HG03025 (cell line): ENCODE data around the gene GIMAP1.

ENCODE experiments used
- ATAC-seq: cut with Tn5 transposase; IDR thresholded peaks from one replicate; pipeline ENCODE4 v1.9.1; 2021; ENCODE audit warnings: mild to moderate bottlenecking, moderate library complexity; ENCODE audit not compliant: unreplicated experiment, low FRiP score

The GIMAP1 gene

DNA sequence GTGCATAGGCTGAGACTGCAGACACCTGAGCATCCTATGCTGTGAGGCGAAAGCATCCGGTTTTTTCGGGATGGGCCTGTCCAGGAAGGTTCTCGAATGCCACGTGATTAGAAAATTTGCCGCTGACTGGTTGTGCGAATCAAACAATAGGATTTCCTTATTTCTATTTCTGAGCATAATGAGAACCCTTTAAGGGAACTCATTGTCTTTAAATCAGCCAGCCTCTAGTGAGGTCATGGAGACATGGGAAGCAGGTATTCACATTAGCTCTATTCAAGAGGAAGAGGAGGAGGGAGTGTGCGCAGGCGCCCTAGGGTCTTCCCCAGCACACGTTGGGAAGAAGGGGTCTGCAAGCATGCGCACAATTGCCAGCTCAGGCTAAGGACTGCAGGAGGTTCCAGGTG is 5.6 kb downstream of the GIMAP1 start:
- no peak for ATAC-seq

DNA sequence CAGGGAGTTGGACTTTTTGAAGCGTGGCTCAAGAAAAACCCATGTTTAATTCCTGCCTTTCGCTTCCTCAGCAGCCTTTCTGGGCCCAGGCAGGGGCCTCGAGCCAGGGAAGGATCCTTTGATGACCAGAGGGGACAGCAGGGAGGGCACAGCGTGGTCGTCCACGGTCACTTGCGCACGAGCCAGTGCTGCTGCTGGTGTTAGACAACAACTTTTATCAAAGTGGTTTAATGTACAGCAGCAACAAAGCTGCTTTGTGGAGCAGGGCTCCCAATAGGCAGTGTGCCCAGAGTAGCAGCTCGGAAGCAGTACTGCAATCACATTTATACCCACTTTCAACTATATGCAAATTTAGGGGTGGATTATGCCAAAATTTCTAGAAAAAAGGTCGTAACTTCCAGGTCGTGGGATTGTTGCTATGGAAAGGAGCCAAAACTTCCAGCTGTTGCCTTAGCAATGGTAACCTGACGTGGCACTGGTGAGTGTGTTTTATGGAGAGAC is 6.1 kb downstream of the GIMAP1 start:
- ATAC-seq = no peak

DNA sequence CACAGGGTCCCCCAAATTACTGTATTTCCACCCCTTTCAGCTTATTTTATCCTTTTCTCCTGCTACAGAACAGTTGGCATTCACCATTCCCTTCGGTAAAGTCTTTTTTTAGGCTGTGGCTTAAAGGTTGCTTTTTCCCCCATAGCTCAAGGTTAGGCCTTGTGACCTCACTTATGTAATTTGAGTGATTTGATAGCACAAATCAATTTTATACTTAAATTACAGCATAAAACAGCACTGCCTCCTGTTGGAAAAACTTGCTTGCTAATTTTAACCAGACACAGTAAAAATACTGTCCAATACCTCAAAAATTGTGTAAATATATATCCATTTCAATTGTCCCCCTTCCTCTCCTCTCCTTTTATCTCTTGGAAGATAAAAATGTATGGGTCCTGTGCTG is 7.1 kb downstream of the GIMAP1 start:
- ATAC-seq = no peak

- no peak for ATAC-seq
Measured at GRCh38 chr7:150727381-150727780, 11.0 kb downstream of the GIMAP1 start.

GRCh38 chr7:150728011-150728410 is 11.6 kb downstream of the GIMAP1 start:
- ATAC-seq = no peak

DNA sequence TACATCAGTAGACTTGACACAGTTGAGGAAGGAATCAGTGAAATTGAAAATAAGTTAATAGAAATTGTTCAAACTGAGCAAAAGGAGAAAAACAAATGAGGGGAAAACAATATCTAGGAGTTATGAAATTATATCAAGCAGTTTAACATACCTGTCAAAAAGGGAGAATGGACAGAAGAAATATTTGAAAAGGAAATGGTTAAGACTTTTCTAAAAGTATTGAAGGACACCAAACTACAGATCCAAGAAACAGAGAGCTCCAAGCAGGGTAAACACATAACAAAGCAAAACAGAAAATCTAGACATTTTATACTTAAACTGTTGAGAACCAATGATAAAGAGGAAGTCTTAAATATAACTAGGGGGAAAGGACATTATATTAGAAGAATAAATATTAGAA is 12.2 kb downstream of the GIMAP1 start:
- ATAC-seq = no peak

- no peak for ATAC-seq
Measured at GRCh38 chr7:150731916-150732315, 15.5 kb downstream of the GIMAP1 start.

DNA sequence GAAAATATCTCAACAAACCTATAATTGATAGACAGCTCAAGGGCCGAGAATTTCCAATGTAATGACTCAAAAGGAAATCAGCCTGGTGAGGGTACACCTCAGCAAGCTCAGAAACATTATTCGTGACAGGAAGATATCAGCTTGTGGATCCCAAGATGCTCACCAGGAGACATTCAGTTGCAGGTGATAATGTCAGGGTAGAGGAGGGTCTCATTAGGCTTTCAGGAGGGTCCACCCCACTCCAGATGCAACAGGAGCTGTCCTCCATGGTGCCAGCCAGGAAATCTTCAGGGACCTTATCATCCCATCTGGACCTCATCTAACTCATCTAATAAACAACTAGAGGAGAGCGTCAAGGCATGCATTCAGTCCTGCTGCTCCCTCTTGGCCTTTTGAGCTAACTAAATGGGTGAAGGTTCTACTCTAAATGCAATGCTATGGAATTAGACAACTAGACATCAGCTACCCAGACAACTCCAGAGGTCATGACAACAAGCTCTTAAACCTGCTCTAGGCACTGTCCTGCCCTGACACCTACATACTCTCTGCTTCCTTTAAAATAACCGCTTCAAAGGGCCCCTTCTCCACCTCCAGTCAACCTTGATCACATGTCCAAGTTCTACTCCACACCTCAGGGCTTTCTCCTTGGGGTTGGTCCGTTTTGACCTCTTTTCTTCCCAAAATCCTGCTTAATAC is 16.5 kb downstream of the GIMAP1 start:
- no peak for ATAC-seq

DNA sequence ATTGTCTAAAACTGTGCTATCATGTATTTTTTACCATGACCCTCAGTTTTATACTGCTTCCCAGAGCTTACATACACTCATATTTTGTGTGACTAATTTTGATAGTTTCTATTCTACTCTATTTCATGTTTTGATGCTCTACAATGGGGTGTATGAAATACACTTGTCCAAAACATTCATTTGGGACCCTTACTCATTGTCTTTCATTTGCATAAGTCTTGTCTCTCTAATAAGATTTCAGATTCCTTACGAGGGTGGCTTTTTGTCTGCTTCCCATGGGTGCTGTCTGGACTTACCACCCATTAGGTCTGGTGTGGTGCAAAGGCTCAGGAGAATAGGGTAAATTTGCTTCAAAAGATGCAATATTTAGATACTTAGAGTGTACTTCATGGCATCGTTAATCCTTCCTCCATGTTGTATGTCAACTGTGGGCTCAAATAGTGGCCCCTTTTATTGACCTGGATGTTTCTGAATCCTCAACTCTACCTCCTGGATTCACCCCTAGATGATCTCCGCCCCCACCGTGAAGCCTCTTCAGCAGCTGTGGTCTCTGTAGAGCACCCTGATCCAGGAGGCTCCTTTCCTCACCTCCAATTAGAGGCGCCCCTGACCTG is 17.2 kb downstream of the GIMAP1 start:
- no peak for ATAC-seq

GRCh38 chr7:150734254-150734653 is 17.8 kb downstream of the GIMAP1 start:
- ATAC-seq = no peak

GRCh38 chr7:150735596-150736358 is 19.4 kb downstream of the GIMAP1 start:
- no peak for ATAC-seq

GRCh38 chr7:150736864-150737263 is 20.5 kb downstream of the GIMAP1 start:
- ATAC-seq = no peak

DNA sequence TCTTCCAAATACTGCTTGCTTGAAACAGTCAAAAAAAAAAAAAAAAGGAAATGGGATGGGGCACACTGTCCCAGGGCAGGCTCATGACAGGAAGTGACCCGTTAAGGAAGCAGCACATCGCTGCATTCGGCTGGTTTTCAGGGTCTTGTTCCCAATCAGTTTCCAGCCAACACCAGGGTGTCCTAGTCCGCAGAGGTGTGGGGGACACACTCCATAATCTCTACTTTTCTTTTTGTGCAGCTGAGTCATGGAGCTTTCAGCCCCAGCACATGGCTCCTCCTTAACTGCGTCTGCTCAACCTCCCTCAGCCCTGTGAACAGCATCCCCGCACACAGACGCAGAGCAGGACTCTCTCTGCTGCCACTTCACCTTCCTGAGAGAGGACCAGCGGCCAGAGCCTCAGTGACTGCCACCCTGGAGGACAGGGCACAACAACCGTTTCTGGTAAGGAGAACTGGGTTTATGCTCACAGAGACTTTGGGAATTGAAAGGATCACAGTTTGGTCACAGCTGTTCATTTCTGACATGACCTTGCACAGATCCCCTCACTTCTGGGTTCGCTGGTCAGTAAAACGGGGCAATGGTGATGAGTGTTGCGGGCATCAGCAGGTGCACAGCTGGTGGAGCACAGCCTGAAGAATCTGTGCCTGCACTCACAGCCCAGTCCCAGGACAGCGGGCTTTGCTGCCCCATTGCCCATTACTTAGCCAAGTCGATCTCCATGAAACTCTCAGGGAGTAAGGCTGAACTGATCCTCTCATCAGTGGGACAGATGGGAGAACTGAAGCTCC is 21.0 kb downstream of the GIMAP1 start, which contains the start of gene GIMAP5:
GIMAP5 (plus strand) TSS at position 154 of the 791 bp plus-strand sequence. CDS start 3,467 bp downstream, outside the sequence.
- ATAC-seq = no peak

- no peak for ATAC-seq
Measured at GRCh38 chr7:150738092-150738491, 21.7 kb downstream of the GIMAP1 start.

GRCh38 chr7:150738591-150739001 is 22.2 kb downstream of the GIMAP1 start:
- ATAC-seq = no peak

DNA sequence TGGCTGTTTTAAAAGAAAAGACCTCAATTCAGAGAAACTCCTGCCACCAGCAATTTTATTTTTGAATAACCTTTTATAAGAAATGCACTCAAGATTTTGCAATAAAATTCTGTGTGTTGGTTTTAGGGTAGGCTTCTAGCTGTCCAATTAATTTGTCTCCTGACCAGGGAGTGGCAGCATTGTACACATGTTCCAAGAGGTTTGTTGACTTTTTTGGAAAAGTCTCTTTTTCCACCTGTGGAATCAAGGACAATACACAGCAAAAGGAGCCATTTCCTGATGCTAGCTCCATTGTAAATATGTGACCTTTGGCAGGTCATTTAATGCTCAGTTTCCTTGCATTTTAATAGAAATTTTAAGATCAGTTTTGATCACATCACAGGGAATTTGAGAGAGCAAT is 22.6 kb downstream of the GIMAP1 start:
- ATAC-seq = no peak

DNA sequence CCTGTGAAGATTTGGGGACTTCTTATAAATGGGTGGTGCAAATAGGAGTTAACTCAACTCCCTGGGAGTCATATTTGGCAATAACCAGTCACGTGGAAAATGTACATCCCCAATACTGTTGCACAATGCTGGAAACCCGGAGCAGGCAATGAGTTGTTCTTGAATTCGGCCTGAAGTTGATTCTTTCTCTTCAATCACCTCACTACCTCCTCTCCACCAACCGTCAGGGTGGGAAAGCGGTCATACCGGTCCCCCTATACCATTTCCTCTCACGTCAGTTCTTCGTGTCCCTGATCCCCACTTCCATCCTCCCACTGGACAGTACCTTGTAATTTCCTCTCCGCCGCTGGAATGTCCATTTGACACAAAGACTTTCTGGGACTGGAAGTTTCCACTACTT is 23.6 kb downstream of the GIMAP1 start:
- ATAC-seq = no peak

DNA sequence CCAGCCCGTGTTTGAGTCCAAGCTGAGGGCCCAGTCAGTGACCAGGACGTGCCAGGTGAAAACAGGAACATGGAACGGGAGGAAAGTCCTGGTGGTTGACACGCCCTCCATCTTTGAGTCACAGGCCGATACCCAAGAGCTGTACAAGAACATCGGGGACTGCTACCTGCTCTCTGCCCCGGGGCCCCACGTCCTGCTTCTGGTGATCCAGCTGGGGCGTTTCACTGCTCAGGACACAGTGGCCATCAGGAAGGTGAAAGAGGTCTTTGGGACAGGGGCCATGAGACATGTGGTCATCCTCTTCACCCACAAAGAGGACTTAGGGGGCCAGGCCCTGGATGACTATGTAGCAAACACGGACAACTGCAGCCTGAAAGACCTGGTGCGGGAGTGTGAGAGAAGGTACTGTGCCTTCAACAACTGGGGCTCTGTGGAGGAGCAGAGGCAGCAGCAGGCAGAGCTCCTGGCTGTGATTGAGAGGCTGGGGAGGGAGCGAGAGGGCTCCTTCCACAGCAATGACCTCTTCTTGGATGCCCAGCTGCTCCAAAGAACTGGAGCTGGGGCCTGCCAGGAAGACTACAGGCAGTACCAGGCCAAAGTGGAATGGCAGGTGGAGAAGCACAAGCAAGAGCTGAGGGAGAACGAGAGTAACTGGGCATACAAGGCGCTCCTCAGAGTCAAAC is 26.0 kb downstream of the GIMAP1 start:
- no peak for ATAC-seq

DNA sequence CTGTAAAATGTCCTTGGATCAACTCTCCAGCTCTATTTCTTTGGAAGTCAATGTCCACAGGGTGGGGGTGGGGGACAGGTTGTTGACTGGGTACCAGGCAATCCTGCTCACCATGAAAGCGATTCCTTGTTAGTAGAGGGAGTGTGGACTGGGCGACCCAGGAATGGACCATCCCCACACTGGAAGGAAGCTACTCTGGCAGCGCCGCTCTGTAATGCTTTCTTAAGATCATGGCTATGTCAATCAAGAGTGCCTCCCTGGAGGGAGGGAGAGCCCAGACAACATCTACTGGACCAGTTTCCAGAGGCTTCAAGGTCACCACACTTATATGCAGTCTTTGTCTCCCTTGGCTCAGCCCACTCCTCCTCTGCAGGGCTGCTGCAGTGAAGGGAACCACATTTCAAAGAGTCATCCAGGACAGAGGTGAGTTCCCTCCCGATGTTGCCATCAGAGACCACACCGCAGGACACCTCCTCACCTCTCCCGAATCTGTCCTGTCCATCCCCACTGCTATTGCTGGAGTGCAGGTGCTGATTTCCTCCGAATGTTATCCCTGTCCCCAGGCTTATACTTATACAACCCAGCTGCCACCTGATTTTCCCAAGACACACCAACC is 27.7 kb downstream of the GIMAP1 start:
- no peak for ATAC-seq

DNA sequence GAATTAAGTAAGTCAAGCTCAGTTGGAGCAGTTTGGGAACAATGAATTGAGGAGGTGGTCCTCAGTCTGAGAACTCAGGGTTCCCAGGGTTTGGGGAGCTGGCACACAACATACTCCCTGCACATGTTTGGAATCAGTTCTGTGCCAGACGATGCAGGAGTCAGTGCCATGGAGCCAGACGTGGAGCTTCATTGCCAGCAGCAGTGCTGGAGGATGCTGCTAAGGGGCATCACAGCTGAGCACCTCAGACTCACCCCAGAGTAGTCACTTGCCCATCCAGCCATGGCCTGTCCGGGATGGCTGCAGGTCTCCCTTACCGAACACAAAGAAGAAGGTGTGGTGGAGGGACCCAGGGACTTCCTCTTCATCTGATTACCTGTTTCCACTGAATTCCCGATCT is 28.7 kb downstream of the GIMAP1 start:
- no peak for ATAC-seq
